ENCODE results near the gene SCIN.
"Not testable (repeated sequence)": the region's sequence is repeated elsewhere in the genome, so short reads cannot be mapped to it uniquely, and the experiment has no call there.

Gene SCIN

GRCh38 chr7:12620371-12620770, 49.9 kb downstream of the SCIN start:
- DNase-seq, result no peak

- no peak for DNase-seq
Observed at GRCh38 chr7:12623223-12623622, 52.7 kb downstream of the SCIN start.

- no peak for DNase-seq
Observed at GRCh38 chr7:12623885-12624498, 53.5 kb downstream of the SCIN start.

GRCh38 chr7:12625836-12626235, 55.3 kb downstream of the SCIN start:
- DNase-seq, result no peak

GRCh38 chr7:12629816-12630512, 59.4 kb downstream of the SCIN start:
- no peak for DNase-seq

GRCh38 chr7:12630513-12630819, 59.9 kb downstream of the SCIN start:
- DNase-seq, result no peak

GRCh38 chr7:12633582-12633981, 63.1 kb downstream of the SCIN start:
- no peak for DNase-seq

DNA sequence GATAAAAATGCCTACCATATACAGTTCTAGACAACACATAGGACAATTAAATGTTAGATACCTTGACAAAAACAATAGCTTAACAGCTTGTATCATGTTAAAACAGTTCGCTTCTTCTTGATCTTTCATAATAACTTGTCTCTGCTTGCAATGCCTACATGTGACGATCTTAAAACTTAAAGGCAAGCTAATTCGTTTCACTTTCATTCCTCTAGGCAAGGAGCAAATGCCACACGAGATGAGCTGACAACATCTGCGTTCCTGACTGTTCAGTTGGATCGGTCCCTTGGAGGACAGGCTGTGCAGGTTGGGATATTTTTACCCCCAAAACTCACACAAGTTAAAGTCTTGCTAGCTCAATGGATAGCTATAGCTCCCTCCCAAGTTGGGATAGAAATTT, 65.3 kb downstream of the SCIN start:
- no peak for DNase-seq

DNA sequence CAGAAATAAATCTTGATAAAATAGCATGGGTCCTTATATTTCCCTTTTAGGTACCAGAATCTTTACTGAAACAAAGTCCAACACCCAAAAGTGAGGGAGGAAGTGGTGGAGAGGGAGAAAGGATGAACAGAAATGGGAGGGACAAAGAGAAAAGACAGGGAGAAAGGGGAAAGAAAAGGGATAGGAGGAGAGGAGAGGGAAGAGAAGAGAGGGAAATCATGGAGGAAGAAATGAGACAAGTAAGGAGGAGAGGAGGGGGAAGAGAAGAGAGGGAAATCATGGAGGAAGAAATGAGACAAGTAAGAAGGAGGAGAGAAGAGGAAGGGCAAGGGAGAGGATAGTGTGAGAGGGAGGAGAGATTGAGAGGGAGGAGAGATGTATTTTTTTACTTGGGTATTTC, 66.8 kb downstream of the SCIN start:
- no peak for DNase-seq

GRCh38 chr7:12637819-12638592, 67.5 kb downstream of the SCIN start:
- DNase-seq, result no peak

GRCh38 chr7:12638851-12639456, 68.4 kb downstream of the SCIN start:
- DNase-seq, result no peak

DNA sequence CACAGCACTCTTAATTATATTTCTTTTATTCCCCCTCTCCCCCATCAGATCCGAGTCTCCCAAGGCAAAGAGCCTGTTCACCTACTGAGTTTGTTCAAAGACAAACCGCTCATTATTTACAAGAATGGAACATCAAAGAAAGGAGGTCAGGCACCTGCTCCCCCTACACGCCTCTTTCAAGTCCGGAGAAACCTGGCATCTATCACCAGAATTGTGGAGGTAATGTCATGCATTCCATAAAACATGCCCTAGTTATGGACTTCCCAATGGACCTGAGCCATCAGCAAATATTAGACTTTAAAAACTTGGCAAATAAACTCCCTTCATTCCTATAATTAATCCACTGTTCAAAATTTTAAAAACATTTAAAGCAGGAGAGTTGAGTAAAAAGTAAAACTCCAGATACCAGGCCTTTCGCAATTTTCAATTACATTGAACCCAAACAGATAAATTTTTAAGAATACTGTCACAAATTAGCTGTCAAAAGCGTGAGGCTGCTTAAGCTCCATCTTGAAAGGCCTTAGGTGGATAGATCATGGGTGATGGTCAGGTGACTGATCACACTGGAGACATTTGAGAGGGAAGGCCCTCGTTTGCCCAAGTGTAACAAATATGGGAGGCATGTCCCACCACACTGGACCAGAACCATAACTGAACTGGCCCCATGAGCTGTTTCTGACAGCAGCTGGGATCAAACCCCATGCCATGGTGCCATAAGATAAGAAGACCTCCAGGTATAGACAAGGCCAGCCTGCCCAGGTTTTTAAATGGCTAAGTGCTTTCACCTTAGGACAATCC, 70.0 kb downstream of the SCIN start:
- no peak for DNase-seq

DNA sequence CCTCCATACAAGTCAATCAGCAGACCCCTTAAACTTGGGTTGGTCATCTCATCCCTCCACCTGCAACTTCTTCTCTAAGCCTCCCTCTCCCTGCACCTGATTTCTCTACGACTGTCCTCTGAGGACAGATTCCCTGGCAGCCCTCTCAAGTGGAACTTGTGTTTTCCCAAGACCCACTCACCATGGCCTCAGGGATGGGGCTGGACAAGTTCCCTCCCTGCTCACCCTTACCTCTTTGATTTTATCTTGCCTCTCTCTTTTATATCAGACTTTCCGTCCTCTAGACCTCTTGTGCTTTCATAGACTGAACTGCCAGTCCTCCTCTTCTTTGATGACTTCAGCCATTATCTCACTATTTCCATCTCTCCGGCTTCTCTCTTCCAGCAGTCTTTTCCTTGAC, 70.7 kb downstream of the SCIN start:
- no peak for DNase-seq

DNA sequence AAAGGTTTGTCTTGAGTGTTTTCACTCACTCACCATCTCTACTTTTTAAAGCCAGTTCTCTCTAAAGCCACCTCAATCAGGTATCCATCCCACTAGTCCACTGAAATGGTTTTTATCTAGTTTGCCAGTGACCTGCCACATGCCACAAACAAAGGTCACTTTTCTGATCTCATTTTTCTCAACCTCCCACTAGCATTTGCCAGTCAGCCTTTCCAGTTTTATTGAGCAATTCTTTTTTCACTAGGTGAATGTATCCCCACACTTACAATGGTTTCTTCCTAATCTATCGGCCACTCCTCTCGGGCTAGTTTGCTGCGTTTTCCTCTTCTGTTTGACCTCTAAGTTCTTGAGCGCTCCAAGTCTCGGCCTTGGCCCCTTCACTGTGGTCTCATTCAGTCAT, 72.0 kb downstream of the SCIN start:
- no peak for DNase-seq

DNA sequence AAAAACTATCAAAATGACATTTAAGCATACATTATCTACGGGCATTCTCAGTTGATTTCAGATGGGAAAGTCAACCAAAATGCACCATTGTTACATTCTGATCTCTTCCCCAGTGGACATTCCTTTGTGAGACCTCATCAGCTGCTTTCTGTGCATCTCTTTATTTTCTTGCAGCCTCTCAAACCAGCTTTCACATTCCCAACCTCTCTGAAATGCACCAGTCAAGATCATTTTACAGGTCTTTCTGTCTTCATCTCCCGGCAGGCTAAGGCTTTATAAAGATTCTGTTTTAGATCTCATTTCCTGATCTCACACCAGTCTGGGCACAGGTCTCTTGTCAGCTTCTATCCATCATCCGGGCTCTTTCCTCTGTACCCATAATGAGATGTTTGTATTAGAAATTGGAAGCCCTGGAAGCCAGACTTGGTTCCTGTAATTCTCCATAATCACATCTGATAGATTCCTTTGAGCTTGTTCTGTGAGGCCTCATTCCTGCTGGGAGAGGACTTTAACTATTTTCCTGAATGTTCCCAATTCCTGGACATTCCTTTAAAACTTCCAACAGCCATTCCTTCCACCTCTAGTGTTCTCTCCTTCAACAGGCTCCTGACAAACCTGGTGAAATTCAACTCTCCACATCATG, 72.6 kb downstream of the SCIN start:
- no peak for DNase-seq

DNA sequence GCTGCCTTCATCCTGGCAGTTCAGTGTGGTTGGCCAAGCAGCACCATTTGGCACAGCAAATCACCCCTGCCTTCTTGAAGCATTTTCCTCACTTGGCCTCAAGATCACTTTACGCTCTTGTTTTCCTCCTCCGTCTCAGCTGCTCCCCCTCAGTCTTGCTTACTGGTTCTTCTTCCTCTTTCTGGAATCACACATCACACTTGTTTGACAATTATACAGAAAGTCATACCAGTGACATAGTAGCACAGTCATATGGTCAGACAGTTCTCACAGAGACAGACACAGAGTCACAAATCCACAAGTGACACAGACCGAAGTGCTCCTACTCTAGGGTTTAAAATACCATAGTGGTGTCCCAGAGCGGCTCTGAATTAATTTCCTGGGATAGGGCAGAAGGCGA, 73.1 kb downstream of the SCIN start:
- DNase-seq, result no peak

DNA sequence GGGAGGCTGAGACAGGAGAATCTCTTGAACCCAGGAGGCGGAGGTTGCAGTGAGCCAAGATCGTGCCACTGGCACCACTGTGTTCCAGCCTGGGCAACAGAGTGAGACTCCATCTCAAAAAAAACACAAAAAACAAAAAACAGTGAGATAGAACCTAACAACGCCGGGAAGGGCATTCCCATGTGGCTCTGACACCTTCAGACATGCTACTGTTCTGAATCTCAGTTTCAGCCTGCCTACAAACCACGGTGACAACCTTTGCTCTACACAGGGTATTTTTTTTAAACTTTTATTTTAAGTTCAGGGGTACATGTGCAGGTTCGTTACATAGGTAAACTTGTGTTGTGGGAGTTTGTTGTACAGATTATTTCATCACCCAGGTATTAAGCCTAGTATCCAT, 74.7 kb downstream of the SCIN start:
- DNase-seq, result not testable (repeated sequence)

DNA sequence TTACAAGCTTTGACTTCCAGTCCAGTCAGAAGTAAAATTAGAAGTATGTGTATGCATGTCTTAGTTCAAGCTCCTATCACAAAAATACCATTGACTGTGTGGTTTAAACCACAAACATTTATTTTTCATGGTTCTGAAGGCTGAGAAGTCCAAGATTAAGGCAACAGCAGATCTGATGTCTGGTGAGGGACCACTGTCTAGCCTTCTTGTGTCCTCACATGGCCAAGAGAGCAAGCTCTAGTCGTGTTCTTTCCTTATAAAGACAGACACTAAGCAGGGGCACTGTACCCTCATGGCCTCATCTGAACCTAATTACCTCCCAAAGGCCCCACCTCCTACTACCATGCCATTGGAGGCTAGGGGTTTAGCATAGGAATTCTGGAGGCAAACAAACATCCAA, 75.6 kb downstream of the SCIN start:
- DNase-seq, result no peak

DNA sequence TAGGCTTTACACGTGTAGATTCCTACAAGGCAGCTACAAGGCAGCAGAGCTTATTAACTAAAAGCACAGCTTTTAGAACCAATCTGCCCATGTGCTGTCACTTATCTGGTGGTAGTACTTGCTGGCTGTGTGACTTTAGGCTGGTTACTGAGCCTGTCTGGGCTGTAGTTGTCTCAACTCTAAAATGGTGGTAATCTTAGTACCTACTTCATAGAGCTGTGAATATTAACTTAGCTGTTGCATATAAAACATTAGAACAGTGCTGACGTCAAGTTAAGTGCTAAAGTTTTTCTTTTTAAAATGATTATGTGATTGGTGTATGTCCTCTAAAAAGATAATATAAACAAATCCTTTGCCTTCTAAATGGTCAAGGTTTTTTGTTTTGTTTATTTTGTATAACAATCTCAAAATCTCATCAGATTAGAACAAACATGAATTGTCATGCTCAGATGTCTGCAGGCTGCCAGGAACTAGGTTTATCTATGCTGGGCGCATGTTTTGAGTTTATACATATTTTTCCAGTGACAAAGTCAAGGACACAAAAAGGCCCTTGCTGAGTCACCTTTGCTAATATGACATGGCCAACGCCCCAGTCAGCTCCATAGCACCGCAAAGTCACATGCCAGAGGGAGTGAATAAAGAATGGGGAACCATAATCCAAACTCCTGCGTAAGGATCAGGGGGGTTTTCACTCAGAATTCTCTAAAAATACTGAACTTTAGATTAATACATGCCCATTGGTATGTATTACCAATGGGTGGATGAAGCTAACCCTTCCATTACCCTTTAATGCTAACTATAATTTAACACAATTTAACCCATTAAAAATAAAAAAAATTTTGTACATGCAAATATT, 77.1 kb downstream of the SCIN start:
- DNase-seq, result no peak

- DNase-seq, result no peak
Observed at GRCh38 chr7:12648704-12649261, 78.3 kb downstream of the SCIN start.

- DNase-seq, result no peak
Observed at GRCh38 chr7:12649348-12649747, 78.8 kb downstream of the SCIN start.
